Measurements from ENCODE around the gene RUNX1.

Gene RUNX1

GRCh38 chr21:35051287-35051818 lies 2.3 kb upstream of the RUNX1 start:
- Histone ChIP-seq H3K27ac (ENCODE audit: low read length) (peak overlapping the region; percentile 94), H3K9me3 (ENCODE audit: insufficient read depth, low read length) (no peaks in the 10 kb centered on the region), H3K9ac (ENCODE audit: low read length) (peak overlapping the region; percentile 69), H3K79me2 (ENCODE audit: low read length) (peaks cover 22% of the 10 kb centered on the region), H3K4me1 (ENCODE audit: low read length) (peaks cover 60% of the 10 kb centered on the region), H3K4me2 (ENCODE audit: low read length) (peak overlapping the region; percentile 97), H2AFZ (ENCODE audit: low read depth, low read length) (0 out of 2 replicates have a peak overlapping the region, but pooled peaks have one; percentile 34), H4K20me1 (ENCODE audit: insufficient read depth, low read length) (peaks cover 7% of the 10 kb centered on the region; the same call in 1 of the 2 replicates), H3K27me3 (ENCODE audit: low read depth, low read length) (peaks cover 4% of the 10 kb centered on the region; the same call in 1 of the 2 replicates), H3K4me3 (ENCODE audit: low read length) (peak overlapping the region; percentile 89), H3K36me3 (replicated peaks; ENCODE audit: low read depth, low read length) (peaks cover 5% of the 10 kb centered on the region)
- TF ChIP-seq EZH2phosphoT487 (IDR thresholded peaks at IDR 0.05; ENCODE audit: low read depth) (no peak), CTCF (IDR thresholded peaks at IDR 0.05; ENCODE audit: low read depth, low read length) (peak; percentile 71)

GRCh38 chr21:35050348-35051286 lies 1.5 kb upstream of the RUNX1 start:
- Histone ChIP-seq H3K4me2 (ENCODE audit: low read length) (peak overlapping the region; percentile 97), H3K9me3 (ENCODE audit: insufficient read depth, low read length) (no peaks in the 10 kb centered on the region), H3K4me3 (ENCODE audit: low read length) (peak overlapping the region; percentile 89), H3K4me1 (ENCODE audit: low read length) (peaks cover 67% of the 10 kb centered on the region), H3K79me2 (ENCODE audit: low read length) (peaks cover 29% of the 10 kb centered on the region), H3K36me3 (replicated peaks; ENCODE audit: low read depth, low read length) (peaks cover 11% of the 10 kb centered on the region), H2AFZ (ENCODE audit: low read depth, low read length) (no peak overlapping the region), H4K20me1 (ENCODE audit: insufficient read depth, low read length) (peaks cover 10% of the 10 kb centered on the region; the same call in 1 of the 2 replicates), H3K27ac (ENCODE audit: low read length) (peak overlapping the region; percentile 94), H3K27me3 (ENCODE audit: low read depth, low read length) (peaks cover 7% of the 10 kb centered on the region; the same call in 1 of the 2 replicates), H3K9ac (ENCODE audit: low read length) (peak overlapping the region; percentile 69)
- TF ChIP-seq EZH2phosphoT487 (IDR thresholded peaks at IDR 0.05; ENCODE audit: low read depth) = no peak
- TF ChIP-seq CTCF (IDR thresholded peaks at IDR 0.05; ENCODE audit: low read depth, low read length) = no peak

DNA sequence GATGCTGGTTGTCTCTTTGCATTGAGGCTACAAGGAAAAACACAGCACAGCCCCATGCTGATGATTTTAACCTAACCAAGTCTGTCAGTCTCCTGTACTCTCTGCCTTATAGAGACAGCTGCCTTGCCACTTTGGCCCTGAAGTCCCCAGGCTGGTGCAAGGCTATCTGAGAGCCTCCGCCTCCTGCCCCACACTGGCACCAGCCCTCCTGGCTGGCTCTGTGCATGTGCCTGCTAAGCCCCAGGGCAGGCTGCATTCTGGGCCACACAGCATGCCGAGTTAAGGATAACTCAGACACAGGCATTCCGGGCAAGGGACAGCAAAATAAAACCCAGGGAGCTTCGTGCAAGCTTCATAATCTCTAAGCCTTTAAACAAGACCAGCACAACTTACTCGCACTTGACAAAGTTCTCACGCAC lies 910 bp downstream of the RUNX1 start:
- TF ChIP-seq CTCF (IDR thresholded peaks at IDR 0.05; ENCODE audit: low read depth, low read length) (no peak), EZH2phosphoT487 (IDR thresholded peaks at IDR 0.05; ENCODE audit: low read depth) (no peak)
- Histone ChIP-seq H3K27ac (ENCODE audit: low read length) (peak overlapping the region; percentile 94), H3K9me3 (ENCODE audit: insufficient read depth, low read length) (no peaks in the 10 kb centered on the region), H3K79me2 (ENCODE audit: low read length) (peaks cover 52% of the 10 kb centered on the region), H3K27me3 (ENCODE audit: low read depth, low read length) (peaks cover 7% of the 10 kb centered on the region; the same call in 1 of the 2 replicates), H3K4me3 (ENCODE audit: low read length) (peak overlapping the region; percentile 89), H3K9ac (ENCODE audit: low read length) (peak overlapping the region; percentile 93), H3K4me1 (ENCODE audit: low read length) (peaks cover 72% of the 10 kb centered on the region), H2AFZ (ENCODE audit: low read depth, low read length) (no peak overlapping the region), H3K36me3 (replicated peaks; ENCODE audit: low read depth, low read length) (peaks cover 30% of the 10 kb centered on the region), H4K20me1 (ENCODE audit: insufficient read depth, low read length) (peaks cover 34% of the 10 kb centered on the region), H3K4me2 (ENCODE audit: low read length) (peak overlapping the region; percentile 97)

- no peaks in the 10 kb centered on the region for H3K9me3 ChIP-seq (ENCODE audit: insufficient read depth, low read length)
- H3K36me3 ChIP-seq (replicated peaks; ENCODE audit: low read depth, low read length) = peaks cover 43% of the 10 kb centered on the region
- H3K9ac ChIP-seq (ENCODE audit: low read length) = peak overlapping the region; percentile 93
- H3K4me1 ChIP-seq (ENCODE audit: low read length) = peaks cover 70% of the 10 kb centered on the region
- H3K27me3 ChIP-seq (ENCODE audit: low read depth, low read length) = peaks cover 12% of the 10 kb centered on the region; the same call in 1 of the 2 replicates
- peak overlapping the region; percentile 97 for H3K4me2 ChIP-seq (ENCODE audit: low read length)
- H3K4me3 ChIP-seq (ENCODE audit: low read length) = peak overlapping the region; percentile 89
- H2AFZ ChIP-seq (ENCODE audit: low read depth, low read length) = no peak overlapping the region
- TF ChIP-seq CTCF (IDR thresholded peaks at IDR 0.05; ENCODE audit: low read depth, low read length) (no peak), EZH2phosphoT487 (IDR thresholded peaks at IDR 0.05; ENCODE audit: low read depth) (no peak)
- H3K79me2 ChIP-seq (ENCODE audit: low read length) = peaks cover 66% of the 10 kb centered on the region
- peak overlapping the region; percentile 94 for H3K27ac ChIP-seq (ENCODE audit: low read length)
- H4K20me1 ChIP-seq (ENCODE audit: insufficient read depth, low read length) = peaks cover 47% of the 10 kb centered on the region
These were observed 2.2 kb downstream of the RUNX1 start for GRCh38 chr21:35046880-35047229.
